SW480 (cell line): Measurements from ENCODE around the gene SHE.
"Not testable (repeated sequence)": the region's sequence is repeated elsewhere in the genome, so short reads cannot be mapped to it uniquely, and the experiment has no call there.

Experiments
- DNase-seq: peaks from one replicate; pipeline ENCODE4 v3.0.0-alpha.2; 2016; ENCODE audit warnings: low spot score

Gene SHE

GRCh38 chr1:154502066-154502743, at the start of gene SHE, which contains the start of gene TDRD10:
Gene SHE, minus strand, starts transcription at chr1:154502412. Its CDS starts 386 bp downstream, at chr1:154502026.
Gene TDRD10, plus strand, starts transcription at chr1:154502219. Its CDS starts 4,685 bp downstream, at chr1:154506904.
- DNase-seq = no peak

DNA sequence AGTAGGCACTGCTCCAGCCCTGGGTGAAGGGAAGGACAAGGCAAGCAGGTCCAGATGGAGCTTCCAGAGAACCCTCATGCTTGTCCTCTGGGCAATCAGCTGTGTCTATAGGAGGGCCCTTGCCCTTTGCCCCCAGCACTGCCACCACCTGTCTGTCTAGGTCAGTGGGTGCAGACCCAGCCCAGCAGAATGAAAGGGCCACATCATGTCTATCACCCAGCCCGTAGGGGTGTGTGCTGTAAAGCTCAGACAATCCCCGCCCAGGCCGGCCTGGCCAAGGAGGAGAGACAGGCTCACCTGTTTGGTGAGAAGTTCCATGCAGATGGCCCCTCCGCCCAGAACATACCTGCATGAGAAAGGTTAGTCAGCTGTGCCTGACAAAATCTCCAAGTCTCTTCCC, 49.3 kb upstream of the SHE start:
- no peak for DNase-seq

GRCh38 chr1:154550657-154551056, 48.4 kb upstream of the SHE start:
- no peak for DNase-seq

- DNase-seq = no peak
Observed at GRCh38 chr1:154550070-154550469, 47.9 kb upstream of the SHE start.

DNA sequence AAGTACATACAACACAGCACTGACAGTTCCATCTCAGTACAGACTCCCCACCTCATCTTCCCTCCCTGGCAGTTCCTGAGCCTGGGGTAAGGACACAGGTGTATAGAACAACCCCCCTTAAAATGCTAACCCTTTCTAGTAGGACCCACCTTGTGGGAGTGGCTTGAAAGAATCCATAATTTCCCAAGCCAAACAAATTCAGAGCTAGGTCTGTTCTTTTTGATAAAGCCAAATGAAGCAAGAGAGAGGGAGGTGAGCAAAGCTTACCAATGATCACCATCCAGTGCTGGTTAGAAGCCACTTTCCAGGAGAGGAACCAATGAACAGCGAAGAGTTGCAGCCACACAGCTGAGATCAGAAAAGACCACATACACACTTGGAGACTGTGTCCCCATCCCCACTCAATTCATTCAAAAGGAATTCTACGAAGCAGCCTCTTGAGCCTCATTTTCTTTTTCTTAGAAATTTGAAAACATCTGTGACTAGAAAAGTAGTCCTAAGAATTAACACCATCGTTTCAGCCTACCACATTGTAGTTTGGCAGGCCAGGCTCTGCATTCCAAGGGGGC, 47.1 kb upstream of the SHE start:
- no peak for DNase-seq

GRCh38 chr1:154548028-154548427, 45.8 kb upstream of the SHE start:
- no peak for DNase-seq

DNA sequence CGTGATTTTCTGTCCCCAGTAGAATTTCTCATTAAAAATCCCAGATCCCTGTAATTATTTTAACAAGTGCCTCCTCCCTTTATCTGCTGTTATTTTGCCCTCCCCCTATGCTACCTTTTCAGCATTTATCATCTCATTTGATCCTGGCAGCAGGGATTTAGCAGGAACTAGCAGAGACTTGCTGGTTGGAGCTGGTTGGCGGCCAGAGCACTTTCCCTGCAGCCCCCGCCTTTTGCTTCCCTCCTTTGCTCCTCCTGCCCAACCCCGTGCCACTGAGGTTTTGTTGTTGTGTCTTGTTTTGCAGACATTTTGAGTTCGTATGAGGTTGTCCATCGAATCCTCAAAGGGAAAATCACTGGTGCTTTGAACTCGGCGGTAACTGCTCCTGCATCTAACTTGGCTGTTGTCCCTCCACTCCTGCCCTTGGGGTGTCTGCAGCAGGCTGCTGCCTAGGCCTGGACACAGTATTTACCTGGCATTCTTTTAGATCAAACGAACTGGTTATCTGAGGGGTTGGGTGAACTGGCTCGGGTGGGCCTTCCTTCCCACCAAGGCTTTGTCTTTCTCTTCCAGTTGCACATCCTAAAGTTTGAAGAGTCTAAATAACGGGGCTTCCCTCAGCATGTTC, 45.0 kb upstream of the SHE start:
- DNase-seq = no peak

DNA sequence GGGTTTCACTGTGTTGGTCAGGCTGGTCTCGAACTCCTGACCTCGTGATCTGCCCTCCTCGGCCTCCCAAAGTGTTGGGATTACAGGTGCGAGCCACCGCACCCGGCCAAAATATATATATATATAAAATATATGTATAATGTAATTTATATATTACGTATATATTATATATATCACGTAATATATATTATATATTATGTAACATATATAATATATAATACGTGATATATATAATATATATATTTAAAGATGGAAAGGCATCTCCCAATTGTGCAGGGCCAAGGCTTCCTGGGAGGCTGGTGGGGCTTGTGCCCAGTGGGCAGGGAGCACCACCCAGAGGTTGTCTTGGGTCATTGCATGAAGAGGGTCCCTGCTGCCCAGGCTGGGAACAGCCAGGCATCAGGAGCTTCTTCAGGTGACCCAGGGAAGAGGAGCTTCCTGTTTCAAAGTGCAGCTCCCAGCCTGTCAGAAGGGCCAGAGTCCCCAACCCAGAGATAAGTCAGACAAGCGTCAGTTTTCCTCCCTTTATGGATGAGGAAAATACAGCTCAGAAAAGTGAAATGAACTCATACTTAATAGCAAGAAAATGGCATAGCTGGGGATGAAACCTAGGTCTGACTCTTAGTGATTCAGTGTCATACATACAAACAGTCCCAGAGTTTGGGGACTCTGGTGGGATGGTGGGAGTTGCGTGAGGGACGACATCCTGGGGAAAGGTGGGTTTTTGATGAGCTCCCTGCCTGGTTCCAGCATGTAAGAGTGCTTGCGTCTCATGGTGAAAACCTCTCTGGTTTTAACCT, 44.3 kb upstream of the SHE start:
- peak; percentile 58 for DNase-seq

GRCh38 chr1:154541231-154541630, 39.0 kb upstream of the SHE start:
- no peak for DNase-seq

- no peak for DNase-seq
Observed at GRCh38 chr1:154539486-154540483, 37.6 kb upstream of the SHE start.

- DNase-seq = no peak
Observed at GRCh38 chr1:154536570-154536969, 34.4 kb upstream of the SHE start.

- peak; percentile 67 for DNase-seq
Observed at GRCh38 chr1:154533952-154534844, 32.0 kb upstream of the SHE start.

DNA sequence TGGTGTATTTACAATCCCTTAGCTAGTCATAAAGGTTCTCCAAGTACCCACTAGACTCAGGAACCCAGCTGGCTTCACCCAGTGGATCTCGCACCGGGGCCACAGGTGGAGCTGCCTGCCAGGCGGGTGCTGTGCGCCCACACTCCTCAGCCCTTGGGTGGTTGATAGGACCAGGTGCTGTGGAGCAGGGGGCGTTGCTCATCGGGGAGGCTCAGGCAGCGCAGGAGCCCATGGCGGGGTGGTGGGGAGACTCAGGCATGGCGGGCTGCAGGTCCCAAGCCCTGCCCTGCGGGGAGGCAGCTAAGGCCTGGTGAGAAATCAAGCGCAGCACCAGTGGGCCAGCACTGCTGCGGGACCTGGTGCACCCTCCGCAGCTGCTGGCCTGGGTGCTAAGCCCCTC, 29.7 kb upstream of the SHE start:
- not testable (repeated sequence) for DNase-seq

GRCh38 chr1:154529308-154529707, 27.1 kb upstream of the SHE start:
- DNase-seq = no peak

GRCh38 chr1:154527192-154527591, 25.0 kb upstream of the SHE start:
- no peak for DNase-seq

- no peak for DNase-seq
Observed at GRCh38 chr1:154524881-154525280, 22.7 kb upstream of the SHE start.

DNA sequence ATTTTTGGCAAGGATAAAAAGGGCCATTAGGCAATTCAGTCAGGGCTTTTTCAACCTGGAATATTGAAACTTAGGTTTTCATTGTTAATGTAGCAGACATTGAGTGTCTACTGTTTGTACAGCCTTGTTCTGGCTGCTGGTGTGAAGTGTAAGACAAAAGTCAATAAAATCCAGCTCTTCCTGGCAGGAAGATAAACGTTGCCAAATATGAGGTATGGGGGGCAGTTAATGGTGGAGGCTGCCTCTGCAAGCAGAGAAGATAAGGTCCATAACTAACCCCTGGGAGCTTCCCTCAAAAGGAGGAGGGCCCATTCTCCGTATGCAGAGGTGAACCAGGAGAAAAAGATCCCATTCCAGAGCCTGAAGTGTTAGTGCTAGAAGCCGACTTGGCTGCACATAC, 19.5 kb upstream of the SHE start:
- no peak for DNase-seq

DNA sequence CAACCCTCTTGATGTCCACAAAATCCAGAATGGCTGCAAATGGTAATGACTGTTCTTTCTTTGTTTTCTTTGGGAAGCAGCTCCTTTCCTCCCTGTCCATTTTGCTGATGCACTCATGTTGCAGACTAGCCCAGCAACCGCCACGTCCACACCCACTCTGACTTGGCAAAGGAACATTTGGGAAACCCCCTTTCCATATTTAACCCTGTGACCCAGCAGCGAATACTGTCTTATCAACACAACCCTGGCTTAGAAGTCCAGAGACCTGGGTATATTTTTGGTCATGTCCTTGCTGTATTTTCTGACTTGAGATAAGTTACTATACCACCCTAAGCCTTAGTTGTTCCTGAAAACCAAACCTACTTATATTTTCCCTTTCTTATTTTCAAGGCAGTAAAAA, 18.1 kb upstream of the SHE start:
- DNase-seq = no peak

- no peak for DNase-seq
Observed at GRCh38 chr1:154519591-154519991, 17.4 kb upstream of the SHE start.

GRCh38 chr1:154517661-154518060, 15.4 kb upstream of the SHE start:
- DNase-seq = no peak
